Stimulated activated CD8-positive, alpha-beta memory T cell treated with anti-CD3 and anti-CD28 coated beads, Interleukin-7, amount 100 ng/mL, for 24 hours (primary cell): ENCODE results near the gene POLR3G.

Experiments
- DNase-seq: peaks from one replicate; pipeline ENCODE4 v3.0.0-alpha.2; 2020; ENCODE audit warnings: low read depth

Gene POLR3G

GRCh38 chr5:90474235-90475107 lies at the start of gene POLR3G, which contains the start of gene MBLAC2:
POLR3G (plus strand) TSS chr5:90474864; CDS start chr5:90485568, 10,704 bp downstream.
MBLAC2 (minus strand) TSS chr5:90474771; CDS start chr5:90474292, 479 bp downstream.
- DNase-seq, result peak; percentile 87

GRCh38 chr5:90434116-90434714 lies 40.4 kb upstream of the POLR3G start:
- no peak for DNase-seq

GRCh38 chr5:90437663-90438062 lies 37.0 kb upstream of the POLR3G start:
- no peak for DNase-seq

- DNase-seq, result no peak
Measured at GRCh38 chr5:90438100-90438499, 36.6 kb upstream of the POLR3G start.

GRCh38 chr5:90440644-90441043 lies 34.0 kb upstream of the POLR3G start:
- DNase-seq, result no peak

- no peak for DNase-seq
Measured at GRCh38 chr5:90446961-90447360, 27.7 kb upstream of the POLR3G start.

- no peak for DNase-seq
Measured at GRCh38 chr5:90461288-90461687, 13.4 kb upstream of the POLR3G start.

- DNase-seq, result no peak
Measured at GRCh38 chr5:90472783-90473395, 1.8 kb upstream of the POLR3G start.

GRCh38 chr5:90473396-90474234 lies 1.0 kb upstream of the POLR3G start:
- peak; percentile 1 for DNase-seq

GRCh38 chr5:90475436-90475980 lies 844 bp downstream of the POLR3G start:
- DNase-seq, result no peak

- no peak for DNase-seq
Measured at GRCh38 chr5:90476391-90476790, 1.7 kb downstream of the POLR3G start.

- DNase-seq, result no peak
Measured at GRCh38 chr5:90477073-90477472, 2.4 kb downstream of the POLR3G start.

GRCh38 chr5:90477621-90478215 lies 3.1 kb downstream of the POLR3G start:
- DNase-seq, result no peak

GRCh38 chr5:90479611-90480385 lies 5.1 kb downstream of the POLR3G start:
- DNase-seq, result no peak

- no peak for DNase-seq
Measured at GRCh38 chr5:90480699-90481098, 6.0 kb downstream of the POLR3G start.

- no peak for DNase-seq
Measured at GRCh38 chr5:90483206-90483605, 8.5 kb downstream of the POLR3G start.

GRCh38 chr5:90484540-90484939 lies 9.9 kb downstream of the POLR3G start:
- no peak for DNase-seq

- DNase-seq, result no peak
Measured at GRCh38 chr5:90488791-90489190, 14.1 kb downstream of the POLR3G start.

GRCh38 chr5:90494043-90494442 lies 19.4 kb downstream of the POLR3G start:
- no peak for DNase-seq

GRCh38 chr5:90495146-90495545 lies 20.5 kb downstream of the POLR3G start:
- no peak for DNase-seq

- no peak for DNase-seq
Measured at GRCh38 chr5:90503596-90503995, 28.9 kb downstream of the POLR3G start.
